ENCODE measurements around the gene SPRED2.

SPRED2 gene, protein sequence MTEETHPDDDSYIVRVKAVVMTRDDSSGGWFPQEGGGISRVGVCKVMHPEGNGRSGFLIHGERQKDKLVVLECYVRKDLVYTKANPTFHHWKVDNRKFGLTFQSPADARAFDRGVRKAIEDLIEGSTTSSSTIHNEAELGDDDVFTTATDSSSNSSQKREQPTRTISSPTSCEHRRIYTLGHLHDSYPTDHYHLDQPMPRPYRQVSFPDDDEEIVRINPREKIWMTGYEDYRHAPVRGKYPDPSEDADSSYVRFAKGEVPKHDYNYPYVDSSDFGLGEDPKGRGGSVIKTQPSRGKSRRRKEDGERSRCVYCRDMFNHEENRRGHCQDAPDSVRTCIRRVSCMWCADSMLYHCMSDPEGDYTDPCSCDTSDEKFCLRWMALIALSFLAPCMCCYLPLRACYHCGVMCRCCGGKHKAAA

GRCh38 chr2:65432227-65433190 is at the start of gene SPRED2:
Gene SPRED2 (minus strand): TSS chr2:65432599. CDS start chr2:65431987, 612 bp downstream.
- in situ Hi-C loops (cut with MboI; ENCODE audit: low pct_unique_long_range_greater_than_20kb, low sequenced_read_pairs) = no loop called here
- peak; percentile 99 for DNase-seq

DNA sequence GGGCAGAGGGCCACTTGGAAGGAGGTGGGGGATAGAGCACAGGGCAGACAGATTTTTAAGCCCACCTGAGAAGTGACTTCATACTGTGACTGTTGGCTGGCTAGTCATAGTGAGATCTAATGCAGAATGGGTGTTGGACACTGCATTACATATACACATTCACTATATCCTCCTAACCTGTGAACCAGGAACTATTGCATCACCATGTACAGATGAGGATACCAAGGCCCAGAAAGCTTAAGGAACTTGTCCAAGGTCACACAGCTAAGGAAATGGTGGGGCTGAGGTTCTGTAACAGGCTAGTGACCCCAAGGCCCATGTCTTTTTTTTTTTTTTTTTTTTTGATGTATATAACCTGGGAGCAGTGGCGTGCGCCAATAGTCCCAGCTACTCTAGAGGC is 49.6 kb upstream of the SPRED2 start:
- DNase-seq = no peak
- in situ Hi-C loops (cut with MboI; ENCODE audit: low pct_unique_long_range_greater_than_20kb, low sequenced_read_pairs) = no loop called here

- in situ Hi-C loops (cut with MboI; ENCODE audit: low pct_unique_long_range_greater_than_20kb, low sequenced_read_pairs) = no loop called here
- no peak for DNase-seq
Observed at GRCh38 chr2:65479524-65479923, 47.1 kb upstream of the SPRED2 start.

- DNase-seq = no peak
- in situ Hi-C loops (cut with MboI; ENCODE audit: low pct_unique_long_range_greater_than_20kb, low sequenced_read_pairs) = no loop called here
Observed at GRCh38 chr2:65478498-65479135, 46.2 kb upstream of the SPRED2 start.

DNA sequence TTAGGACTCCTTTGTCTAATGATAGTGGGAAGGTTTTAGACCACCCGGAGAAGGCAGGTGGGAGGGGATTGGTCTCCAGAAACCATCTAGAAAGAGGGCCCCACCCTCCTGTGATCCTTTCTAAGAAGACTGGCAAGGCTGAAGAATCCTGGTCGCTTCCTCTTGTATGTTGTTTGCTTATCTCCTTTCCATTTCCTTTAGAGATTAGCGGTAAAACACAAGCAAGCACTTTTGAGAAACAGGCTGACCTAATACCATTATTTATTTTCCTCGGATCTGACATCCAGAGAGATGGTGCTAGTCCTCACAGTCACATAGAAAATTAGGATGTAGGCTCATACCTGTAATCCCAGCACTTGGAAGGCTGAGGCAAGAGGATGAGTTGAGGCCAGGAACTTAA is 45.2 kb upstream of the SPRED2 start:
- in situ Hi-C loops (cut with MboI; ENCODE audit: low pct_unique_long_range_greater_than_20kb, low sequenced_read_pairs) = no loop called here
- DNase-seq = no peak

GRCh38 chr2:65476778-65477177 is 44.4 kb upstream of the SPRED2 start:
- in situ Hi-C loops (cut with MboI; ENCODE audit: low pct_unique_long_range_greater_than_20kb, low sequenced_read_pairs) = no loop called here
- DNase-seq = no peak

DNA sequence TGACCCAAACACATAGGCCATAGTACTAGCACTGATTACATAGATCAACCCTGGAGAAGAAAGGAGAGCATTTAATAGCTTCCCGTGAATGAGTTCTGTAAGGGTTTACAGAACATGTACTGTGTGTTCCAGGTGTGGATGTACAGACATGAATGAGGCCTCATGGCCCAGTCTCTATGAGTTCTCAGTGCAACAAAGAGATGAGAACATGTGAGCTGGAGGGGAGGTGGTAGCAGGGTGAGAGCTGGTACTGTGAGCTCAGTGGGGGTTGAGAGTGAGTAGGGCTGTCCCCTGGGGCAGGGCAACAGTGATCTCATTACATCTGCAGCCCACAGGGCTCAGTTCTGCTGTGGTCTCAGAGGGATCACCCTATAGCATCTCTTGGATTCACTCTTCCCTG is 42.6 kb upstream of the SPRED2 start:
- no peak for DNase-seq
- in situ Hi-C loops (cut with MboI; ENCODE audit: low pct_unique_long_range_greater_than_20kb, low sequenced_read_pairs) = no loop called here

DNA sequence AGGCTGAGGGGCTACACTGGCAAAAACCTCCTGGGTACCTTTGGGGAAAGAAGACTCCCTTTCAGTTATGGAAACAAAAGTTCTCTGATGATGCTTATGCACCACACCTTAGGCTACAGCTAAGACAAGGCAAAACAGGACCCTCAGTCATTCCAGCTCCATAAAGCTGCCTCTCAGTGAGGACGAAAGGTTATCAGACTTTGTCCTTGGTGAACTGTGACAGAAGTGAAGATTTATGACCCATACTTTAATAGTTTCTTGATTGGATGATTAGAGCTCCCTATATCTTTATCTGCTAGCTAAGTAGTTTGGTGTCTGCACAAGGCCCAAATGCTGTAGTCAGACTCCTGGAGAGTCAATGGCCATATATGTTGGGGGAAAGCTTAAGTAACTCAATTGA is 40.6 kb upstream of the SPRED2 start:
- in situ Hi-C loops (cut with MboI; ENCODE audit: low pct_unique_long_range_greater_than_20kb, low sequenced_read_pairs) = no loop called here
- DNase-seq = no peak

DNA sequence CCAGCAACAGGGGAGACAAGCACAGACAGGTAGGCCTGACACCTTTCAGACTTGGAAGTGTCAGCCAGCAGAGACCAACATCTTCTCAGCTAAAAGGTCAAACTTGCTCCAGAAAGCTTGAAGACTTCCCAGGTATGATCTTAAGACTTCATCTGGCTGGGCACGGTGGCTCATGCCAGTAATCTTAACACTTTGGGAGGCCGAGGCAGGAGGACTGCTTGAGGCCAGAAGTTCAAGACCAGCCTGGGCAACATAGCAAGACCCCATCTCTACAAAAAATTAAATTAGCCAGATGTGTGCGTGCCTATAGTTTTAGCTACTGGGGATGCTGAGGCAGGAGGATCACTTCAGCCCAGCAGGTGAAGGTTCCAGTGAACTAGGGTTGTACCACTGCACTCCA is 39.0 kb upstream of the SPRED2 start:
- in situ Hi-C loops (cut with MboI; ENCODE audit: low pct_unique_long_range_greater_than_20kb, low sequenced_read_pairs) = no loop called here

DNA sequence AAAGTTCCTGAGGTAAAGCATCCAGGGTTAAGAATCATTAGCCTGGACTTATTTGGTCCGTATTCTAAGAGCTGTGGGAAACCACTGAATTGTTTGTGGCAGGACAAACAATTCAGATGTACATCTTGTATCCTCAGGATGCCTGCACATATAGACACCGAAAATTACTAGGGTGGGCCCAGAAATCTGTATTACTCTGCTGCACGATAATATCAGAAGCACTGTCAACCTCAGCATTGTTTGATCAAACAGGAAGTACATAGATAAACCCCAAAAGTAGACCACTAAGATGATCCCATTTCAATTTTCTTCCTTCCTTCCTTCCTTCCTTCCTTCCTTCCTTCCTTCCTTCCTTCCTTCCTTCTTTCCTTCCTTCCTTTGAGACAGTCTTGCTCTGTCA is 34.2 kb upstream of the SPRED2 start:
- in situ Hi-C loops (cut with MboI; ENCODE audit: low pct_unique_long_range_greater_than_20kb, low sequenced_read_pairs) = no loop called here
- no peak for DNase-seq

More for the DNA sequence above, 39.0 kb upstream of the SPRED2 start:
- no peak for DNase-seq

GRCh38 chr2:65465857-65466256 is 33.5 kb upstream of the SPRED2 start:
- DNase-seq = no peak
- in situ Hi-C loops (cut with MboI; ENCODE audit: low pct_unique_long_range_greater_than_20kb, low sequenced_read_pairs) = no loop called here

DNA sequence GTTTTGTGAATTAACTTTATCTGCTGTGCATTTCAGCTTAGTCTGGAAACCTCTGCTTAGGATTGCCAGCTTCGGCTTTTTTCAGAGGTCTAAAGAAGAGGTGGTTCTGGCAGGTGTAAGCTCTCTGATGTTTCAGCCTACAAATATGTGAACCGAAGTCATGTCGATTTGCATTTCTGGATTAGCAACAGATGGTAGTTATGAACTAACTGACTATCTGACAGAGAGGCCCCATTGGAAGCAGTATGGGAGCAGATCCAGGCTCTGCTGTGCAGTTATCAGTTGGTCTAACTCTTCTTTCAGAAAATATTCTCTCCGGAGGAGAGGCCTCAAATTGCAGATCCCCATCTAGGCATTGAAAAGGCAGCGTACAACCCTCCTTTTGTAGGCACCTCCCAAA is 32.7 kb upstream of the SPRED2 start:
- DNase-seq = no peak
- in situ Hi-C loops (cut with MboI; ENCODE audit: low pct_unique_long_range_greater_than_20kb, low sequenced_read_pairs) = no loop called here

DNA sequence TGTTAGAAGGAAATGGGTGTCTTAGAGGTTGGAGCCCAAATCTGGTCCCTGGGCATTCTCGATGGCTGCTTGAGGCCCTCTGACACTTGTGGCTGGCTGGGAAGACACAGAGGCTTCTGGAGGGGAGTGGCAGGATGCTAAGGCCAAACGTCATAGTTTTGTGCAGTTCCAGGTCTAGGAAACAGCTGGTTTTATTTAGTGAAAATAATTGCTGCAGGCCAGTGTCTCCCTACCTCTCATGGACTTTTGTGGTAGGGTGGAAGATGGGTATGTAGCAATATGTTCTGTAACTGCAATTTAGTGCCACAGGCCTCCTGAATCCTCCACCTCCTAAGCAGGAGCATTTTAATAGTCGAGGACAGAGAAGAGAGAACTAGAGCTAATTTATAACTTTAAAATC is 32.2 kb upstream of the SPRED2 start:
- no peak for DNase-seq
- in situ Hi-C loops (cut with MboI; ENCODE audit: low pct_unique_long_range_greater_than_20kb, low sequenced_read_pairs) = no loop called here

- DNase-seq = no peak
- in situ Hi-C loops (cut with MboI; ENCODE audit: low pct_unique_long_range_greater_than_20kb, low sequenced_read_pairs) = no loop called here
Observed at GRCh38 chr2:65458999-65459398, 26.6 kb upstream of the SPRED2 start.

DNA sequence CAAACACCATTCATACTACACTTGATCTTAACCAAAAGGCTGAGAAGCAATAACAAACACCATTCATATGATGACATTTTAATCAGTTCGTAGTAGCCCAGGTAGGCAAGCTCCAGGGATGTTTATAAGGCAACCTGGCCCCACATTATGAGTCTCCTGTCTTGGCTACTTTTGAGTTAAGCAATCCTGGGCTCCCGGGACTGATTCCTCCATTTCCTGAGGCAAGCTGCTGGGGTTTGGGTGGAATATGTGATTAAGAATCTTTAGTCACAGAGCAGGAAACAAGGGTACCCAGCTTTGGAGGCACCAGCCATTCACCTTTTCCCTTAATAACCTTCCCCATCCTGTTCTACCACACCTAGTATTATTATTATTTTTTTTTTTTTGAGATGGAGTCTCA is 24.5 kb upstream of the SPRED2 start:
- in situ Hi-C loops (cut with MboI; ENCODE audit: low pct_unique_long_range_greater_than_20kb, low sequenced_read_pairs) = no loop called here
- no peak for DNase-seq

- no peak for DNase-seq
- in situ Hi-C loops (cut with MboI; ENCODE audit: low pct_unique_long_range_greater_than_20kb, low sequenced_read_pairs) = no loop called here
Observed at GRCh38 chr2:65456064-65456463, 23.7 kb upstream of the SPRED2 start.

DNA sequence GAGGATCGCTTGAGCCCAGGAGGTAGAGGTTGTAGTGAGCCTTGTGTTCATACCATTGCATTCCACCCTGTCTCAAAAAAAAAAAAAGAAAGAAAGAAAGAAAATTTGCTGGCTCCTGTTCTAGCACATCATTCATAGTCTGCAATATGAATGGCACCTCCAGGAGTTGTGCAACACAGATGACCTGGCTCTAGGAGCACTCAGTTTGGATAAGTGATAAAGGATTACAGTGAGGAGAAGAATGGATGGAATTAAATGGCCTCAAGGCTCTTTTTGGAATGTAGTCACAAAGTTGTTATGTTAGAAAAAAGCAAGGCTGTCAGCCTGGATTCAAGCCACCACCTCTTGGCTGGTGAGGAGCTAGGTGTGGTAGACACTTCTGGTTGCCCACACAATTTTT is 21.5 kb upstream of the SPRED2 start:
- DNase-seq = no peak
- in situ Hi-C loops (cut with MboI; ENCODE audit: low pct_unique_long_range_greater_than_20kb, low sequenced_read_pairs) = no loop called here

DNA sequence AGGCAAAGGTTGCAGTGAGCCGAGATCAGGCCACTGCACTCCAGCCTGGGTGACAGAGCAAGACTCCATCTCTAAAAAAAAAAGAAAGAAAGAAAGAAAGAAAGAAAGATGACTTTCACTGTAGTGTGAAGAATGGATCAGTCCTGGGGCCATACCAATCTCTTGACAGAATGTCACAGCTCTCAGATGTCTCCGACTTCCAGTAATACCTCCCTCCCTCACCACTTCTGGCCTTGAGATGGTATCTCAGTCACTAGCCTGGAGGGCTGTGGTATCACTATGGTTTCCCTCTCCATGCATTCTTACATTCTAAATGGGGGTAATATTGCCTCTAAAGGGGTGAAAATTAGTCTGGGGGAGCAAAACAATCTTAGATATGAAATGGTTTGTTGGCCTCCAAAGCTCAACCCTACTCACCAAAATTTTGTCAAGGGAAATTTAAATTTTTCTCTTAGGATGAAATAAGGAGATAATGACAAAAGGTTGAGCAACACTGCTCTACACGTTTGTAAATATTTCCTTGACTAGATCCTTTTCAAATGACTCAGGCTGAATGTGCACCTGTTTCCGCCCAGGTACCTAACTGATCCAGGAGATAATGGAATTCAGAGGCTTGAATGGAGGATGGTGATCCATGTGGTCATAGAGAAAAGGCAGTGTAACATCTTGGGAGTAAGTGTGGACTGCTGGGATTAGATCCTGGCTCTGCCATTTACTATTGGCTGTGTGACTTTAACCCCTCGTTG is 19.9 kb upstream of the SPRED2 start:
- in situ Hi-C loops (cut with MboI; ENCODE audit: low pct_unique_long_range_greater_than_20kb, low sequenced_read_pairs) = no loop called here
- DNase-seq = no peak

DNA sequence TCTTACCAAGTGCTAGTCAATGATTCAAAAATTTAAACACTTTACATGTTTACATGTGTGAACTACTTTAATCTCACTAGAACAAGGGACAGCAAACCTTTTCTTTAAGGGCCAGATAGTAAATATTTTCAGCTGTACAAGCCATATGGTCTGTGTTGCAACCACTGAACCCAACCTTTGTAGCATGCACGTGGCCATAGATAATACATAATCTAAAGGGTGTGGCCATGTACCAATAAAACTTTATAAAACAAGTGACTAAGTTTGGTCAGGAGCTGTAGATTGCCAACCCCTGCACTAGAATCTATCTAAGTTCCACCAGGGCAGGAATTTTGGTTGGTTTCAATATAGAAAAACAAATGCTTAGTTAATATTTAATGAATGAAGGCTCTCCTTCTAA is 18.4 kb upstream of the SPRED2 start:
- DNase-seq = no peak
- in situ Hi-C loops (cut with MboI; ENCODE audit: low pct_unique_long_range_greater_than_20kb, low sequenced_read_pairs) = no loop called here
